Dedifferentiated amniotic fluid mesenchymal stem cell (primary cell): ENCODE results near the gene SAPCD2.
A peak's percentile ranks its signal among the peaks of the same experiment; 100 is the strongest.

Experiments used
- DNase-seq: peaks from one replicate; pipeline ENCODE4 v3.0.0-alpha.2; 2016; ENCODE audit errors: extremely low spot score

SAPCD2 gene

GRCh38 chr9:137082222-137082924 is 12.0 kb upstream of the SAPCD2 start:
- no peak for DNase-seq

- no peak for DNase-seq
Observed at GRCh38 chr9:137080260-137081122, 10.1 kb upstream of the SAPCD2 start.

GRCh38 chr9:137079401-137079787 is 9.0 kb upstream of the SAPCD2 start:
- DNase-seq, result no peak

- DNase-seq, result no peak
Observed at GRCh38 chr9:137078701-137079400, 8.5 kb upstream of the SAPCD2 start.

- no peak for DNase-seq
Observed at GRCh38 chr9:137077758-137078693, 7.7 kb upstream of the SAPCD2 start.

GRCh38 chr9:137077010-137077747 is 6.8 kb upstream of the SAPCD2 start, which contains the start of gene UAP1L1:
UAP1L1 (plus strand) TSS chr9:137077517; CDS start chr9:137077533, 16 bp downstream.
- no peak for DNase-seq

- no peak for DNase-seq
Observed at GRCh38 chr9:137076636-137077009, 6.3 kb upstream of the SAPCD2 start.

GRCh38 chr9:137075275-137075775 is 5.0 kb upstream of the SAPCD2 start:
- DNase-seq, result no peak

- no peak for DNase-seq
Observed at GRCh38 chr9:137074657-137075274, 4.4 kb upstream of the SAPCD2 start.

GRCh38 chr9:137073992-137074399 is 3.6 kb upstream of the SAPCD2 start:
- no peak for DNase-seq

GRCh38 chr9:137071282-137071681 is 925 bp upstream of the SAPCD2 start:
- no peak for DNase-seq

- DNase-seq, result no peak
Observed at GRCh38 chr9:137070906-137071275, 534 bp upstream of the SAPCD2 start.

- DNase-seq, result no peak
Observed at GRCh38 chr9:137069508-137070091, 757 bp downstream of the SAPCD2 start.

- DNase-seq, result no peak
Observed at GRCh38 chr9:137068539-137069507, 1.5 kb downstream of the SAPCD2 start.

GRCh38 chr9:137067860-137068538 is 2.4 kb downstream of the SAPCD2 start:
- peak; percentile 58 for DNase-seq

GRCh38 chr9:137066096-137066861 is 4.1 kb downstream of the SAPCD2 start:
- DNase-seq, result no peak

- DNase-seq, result no peak
Observed at GRCh38 chr9:137065336-137065967, 4.9 kb downstream of the SAPCD2 start.
